Superior temporal gyrus (tissue), 1 donor: ENCODE results near the gene SLC8B1.

ENCODE experiments used
- DNase-seq: peaks from one replicate; pipeline ENCODE4 v3.0.0-alpha.2; 2016; ENCODE audit errors: extremely low spot score

Gene SLC8B1

GRCh38 chr12:113270709-113271009 is 64.2 kb downstream of the SLC8B1 start:
- no peak for DNase-seq

DNA sequence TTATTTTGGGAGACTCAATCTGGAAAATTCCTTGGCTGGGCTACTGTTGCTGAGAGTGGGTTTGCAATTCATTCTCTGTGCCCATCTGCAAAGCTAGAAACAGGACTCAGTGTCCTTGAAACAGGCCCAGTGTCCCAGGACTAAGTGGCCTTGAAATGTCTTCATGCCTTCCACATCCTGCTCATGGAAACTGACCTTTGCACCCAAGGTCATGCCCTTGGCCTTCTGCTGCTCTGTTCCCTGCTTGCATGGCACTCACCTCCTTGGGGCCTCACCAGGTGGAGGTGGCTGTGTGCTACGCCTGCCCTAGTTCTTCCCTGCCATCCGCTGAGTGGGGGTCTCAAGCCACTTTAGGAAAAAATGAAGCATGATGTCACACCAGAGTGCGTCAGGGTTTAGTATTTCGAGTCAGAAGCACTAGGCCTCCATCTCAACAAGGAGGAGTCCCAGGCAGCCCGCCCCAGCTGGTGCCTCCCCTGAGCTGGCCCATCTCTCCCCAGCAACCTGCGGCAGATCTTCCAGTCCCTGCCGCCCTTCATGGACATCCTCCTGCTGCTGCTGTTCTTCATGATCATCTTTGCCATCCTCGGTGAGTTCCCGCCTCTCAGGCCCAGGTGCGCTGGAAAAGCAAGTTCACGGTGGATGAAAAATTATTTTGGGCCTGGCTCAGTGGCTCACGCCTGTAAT is 65.5 kb downstream of the SLC8B1 start:
- no peak for DNase-seq

DNA sequence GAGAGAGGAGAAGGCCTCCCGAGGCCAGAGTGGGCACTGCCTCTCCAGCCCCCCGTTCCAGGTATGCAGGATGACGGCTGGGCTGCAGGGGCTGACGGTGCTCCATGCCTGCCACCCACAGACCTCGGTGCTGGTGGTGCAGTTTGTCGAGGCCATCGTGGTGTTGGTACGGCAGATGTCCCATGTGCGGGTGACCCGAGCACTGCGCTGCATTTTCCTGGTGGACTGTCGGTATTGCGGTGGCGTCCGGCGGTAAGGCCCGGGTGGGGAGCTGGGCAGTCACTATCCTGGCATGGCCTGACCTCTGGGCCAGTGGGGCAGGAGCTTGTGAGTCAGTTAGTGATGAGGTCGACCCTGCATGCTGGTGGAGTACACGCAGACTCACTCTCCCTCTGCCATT is 66.3 kb downstream of the SLC8B1 start:
- DNase-seq = no peak

GRCh38 chr12:113268136-113268535 is 66.8 kb downstream of the SLC8B1 start:
- no peak for DNase-seq

GRCh38 chr12:113267621-113268020 is 67.3 kb downstream of the SLC8B1 start:
- DNase-seq = no peak

DNA sequence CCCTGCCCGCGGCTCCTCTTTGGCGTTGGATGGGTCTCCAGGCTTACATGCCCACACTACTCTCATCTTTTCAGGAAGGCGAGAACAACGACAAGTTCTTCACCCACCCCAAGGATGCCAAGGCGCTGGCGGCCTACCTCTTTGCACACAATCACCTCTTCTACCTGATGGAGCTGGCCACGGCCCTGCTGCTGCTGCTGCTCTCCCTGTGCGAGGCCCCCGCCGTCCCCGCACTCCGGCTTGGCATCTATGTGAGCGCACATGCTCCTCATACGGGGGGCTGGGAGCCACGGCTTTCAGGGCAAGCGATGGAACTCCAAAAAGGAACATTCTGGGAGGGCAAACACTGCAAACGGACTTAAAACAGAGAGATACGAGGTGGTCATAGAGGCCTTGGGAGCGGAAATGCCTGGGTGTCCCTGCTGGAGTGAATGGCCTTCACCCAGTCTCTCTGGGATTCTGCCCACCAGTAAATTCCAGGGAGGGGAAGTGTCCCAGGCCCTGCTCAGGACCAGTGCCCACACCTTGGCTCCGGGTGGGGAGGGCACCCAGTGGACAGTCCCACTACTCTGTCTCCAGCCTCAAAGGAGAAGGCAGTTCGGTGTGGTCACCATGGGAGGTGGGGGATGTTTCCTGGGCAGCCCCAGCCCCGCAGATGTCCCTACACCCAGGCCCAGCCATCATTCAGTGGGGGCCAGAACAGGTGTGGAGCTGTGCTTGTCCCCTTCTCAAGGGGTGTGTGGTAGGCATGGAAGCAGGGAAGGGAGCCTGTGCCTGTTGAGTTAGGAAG is 68.6 kb downstream of the SLC8B1 start:
- no peak for DNase-seq

DNA sequence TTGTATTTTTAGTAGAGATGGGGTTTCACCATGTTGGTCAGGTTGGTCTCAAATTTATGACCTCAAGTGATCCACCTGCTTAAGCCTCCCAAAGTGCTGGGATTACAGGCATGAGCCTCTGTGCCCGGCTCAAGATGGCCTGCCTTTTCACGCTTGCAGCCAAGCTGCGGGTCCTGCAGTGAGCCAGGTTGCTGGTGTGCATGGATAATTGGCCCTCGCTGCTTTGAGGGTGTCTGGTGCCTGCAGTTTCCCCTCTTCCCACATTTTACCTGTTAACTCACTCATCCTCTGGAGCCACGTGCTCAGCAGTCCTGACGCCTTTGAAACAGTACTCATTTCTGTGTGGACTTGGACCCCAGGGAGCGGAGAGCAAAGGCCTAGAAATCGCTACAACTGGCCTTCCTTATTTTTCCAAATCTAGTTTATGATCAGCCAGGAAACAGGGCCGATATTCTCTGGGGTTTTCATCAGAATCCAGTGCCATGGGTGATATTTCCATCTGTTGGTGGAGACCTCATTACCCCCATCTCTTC is 71.4 kb downstream of the SLC8B1 start:
- no peak for DNase-seq

DNA sequence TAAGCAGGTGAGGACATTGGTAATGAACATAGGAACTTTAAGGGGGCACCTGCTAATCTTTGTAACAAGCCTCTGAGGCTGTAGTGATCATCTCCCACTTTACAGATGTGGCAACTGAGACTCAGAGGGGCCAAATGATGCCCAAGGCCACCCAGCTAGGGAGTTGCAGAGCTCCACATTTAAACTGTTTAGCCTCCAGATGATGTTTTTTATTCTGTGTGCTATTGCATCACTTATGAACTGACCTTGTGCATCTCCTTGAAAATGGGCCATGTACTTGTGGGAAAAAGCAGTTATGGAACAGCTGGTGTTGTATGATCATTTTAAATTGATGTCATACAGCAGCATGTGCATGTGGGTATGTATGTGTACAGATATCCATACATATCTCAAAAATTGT is 72.2 kb downstream of the SLC8B1 start:
- no peak for DNase-seq

- DNase-seq = no peak
Observed at GRCh38 chr12:113261847-113262470, 73.0 kb downstream of the SLC8B1 start.

DNA sequence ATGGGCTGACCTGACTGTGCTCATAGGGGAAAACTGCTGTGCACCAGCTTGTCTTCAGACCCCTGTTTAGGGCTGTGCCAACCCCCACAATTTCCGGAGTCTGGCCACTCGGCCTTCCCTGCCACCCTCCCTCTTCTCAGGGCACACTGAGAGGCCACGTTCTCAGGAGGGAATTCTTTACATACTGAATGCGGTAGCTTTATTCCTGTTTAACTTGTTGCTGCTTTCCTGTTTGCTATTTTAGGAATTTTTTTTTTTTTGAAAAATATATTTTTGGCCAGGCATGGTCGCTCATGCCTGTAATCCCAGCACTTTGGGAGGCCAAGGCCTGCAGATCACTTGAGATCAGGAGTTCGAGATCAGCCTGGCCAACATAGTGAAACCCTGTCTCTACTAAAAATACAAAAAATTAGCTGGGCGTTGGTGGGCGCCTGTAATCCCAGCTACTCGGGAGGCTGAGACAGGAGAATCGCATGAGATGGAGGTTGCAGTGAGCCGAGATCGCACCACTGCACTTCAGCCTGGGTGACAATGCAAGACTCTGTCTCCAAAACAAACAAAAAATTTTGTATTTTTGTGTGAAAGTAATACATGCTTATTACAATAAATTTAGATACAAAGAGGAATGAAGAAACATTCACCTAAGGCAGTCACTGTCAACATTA is 74.1 kb downstream of the SLC8B1 start:
- DNase-seq = no peak

- no peak for DNase-seq
Observed at GRCh38 chr12:113260127-113260526, 74.8 kb downstream of the SLC8B1 start.

DNA sequence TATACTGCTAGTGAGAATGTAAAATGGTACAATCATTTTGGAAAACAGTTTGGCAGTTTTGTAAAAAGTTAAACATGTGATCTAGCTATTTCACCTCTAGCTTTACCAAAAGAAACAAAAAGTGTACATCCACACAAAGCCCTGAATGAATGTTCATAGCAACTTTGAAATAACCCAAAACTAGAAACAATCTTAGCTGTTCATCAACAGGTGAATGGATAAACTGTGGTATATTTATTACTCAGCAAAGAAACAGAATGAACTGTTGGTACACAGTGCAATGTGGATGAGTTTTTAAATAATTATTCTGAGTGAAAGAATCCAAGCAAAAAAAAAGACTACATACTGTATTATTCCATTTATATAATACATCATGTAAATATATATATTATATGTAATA is 77.3 kb downstream of the SLC8B1 start:
- no peak for DNase-seq

DNA sequence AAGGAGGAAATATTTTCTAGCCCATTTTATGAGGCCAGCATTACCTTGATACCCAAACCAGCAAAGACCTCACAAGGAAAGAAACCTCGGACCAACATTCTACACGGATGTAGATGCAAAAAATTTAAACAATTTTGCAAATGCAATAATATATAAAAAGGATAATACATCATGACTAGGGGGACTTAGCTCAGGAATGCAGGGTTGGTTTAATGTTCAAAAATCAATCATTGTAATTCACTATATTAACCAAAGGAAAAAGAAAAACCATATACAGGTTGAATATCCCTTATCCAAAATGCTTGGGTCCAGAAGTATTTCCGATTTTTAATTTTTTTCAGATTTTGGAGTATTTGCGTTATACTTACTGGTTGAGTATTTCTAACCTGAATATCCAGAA is 80.6 kb downstream of the SLC8B1 start:
- no peak for DNase-seq

DNA sequence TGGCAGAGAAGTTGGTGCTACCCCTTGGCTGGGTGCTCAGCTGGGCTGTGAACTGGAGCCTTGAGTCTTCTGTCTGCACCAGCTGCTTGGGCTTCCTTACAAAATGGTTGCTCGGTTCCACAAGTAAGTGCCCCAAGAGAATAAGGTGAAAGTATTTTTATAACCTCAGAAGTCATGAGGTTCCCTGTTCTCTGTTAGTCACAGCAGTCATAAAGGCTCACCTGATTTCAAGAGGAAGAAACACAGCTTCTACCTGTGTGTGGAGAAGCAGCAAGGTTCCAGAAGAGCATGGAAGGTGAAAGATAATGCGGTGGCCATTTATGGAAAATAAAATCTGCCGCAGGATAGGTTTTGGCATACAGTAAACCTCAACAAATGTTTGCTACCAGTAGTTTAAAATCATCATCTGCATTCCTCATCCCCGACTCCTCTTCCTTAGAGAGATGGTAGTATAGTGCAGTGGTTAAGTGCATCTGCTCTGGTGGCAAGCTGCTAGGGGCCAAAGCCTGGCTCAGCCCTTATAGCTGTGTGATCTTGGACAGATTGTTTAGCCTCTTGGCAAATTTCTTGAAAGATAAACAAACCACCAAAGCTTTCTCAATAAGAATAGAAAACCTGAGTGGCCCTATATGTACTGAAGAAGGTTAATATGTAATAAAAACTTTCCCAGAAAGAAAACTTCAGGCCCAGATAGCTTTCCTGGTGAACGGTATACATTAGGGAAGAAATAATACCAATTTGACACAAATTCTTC is 81.2 kb downstream of the SLC8B1 start:
- DNase-seq = no peak

DNA sequence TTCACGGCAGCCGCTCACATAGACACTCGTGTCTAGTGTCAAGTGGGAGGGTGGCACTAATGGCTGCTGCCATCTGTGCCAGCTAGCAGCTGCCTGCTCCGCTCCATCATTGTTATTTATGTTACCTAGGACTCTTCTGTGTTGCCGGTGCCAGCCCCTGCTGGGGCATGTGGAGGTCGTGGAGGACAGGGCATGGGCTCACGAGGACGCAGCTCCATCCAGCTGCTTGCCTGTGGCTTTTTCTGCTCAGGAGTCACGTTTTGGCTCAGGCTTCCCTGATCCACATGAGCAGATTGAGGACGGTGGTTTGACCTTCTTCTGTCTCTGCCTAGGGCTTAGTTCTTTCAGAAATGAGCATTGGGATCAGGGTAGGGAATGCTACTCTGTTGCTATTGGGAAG is 82.4 kb downstream of the SLC8B1 start:
- DNase-seq = no peak

DNA sequence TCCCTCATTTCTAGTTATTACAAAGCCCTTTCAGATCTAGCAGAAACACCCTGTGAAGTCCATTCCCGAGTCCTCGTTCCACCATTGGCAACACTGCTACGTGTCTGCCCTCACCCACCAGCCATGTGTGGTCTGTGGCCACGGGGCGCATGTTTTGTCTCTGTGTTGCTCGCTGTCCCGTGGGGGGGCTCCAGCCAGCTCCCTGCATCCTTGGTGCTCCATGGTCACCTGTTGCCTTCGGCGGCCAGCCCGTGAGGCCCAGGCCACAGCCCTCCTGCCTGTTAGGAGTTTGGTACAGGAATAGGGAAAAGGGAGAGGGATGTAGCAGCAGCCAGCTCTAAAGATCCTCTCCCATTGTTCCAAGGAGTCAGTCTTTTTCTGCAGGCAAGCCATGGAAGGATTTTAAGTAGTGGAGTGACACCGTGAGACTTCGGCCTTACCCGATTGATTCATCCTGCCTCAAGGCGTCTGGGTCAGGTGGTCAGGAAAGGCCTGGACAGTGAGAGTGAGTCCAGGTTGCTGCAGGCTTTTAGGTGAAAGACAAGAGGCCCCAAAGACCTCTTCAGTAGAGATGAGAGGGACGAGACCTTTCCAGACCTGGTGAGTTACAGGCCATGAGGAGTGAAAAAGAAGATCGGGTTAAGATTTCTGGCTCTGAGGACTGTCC is 83.4 kb downstream of the SLC8B1 start:
- no peak for DNase-seq

DNA sequence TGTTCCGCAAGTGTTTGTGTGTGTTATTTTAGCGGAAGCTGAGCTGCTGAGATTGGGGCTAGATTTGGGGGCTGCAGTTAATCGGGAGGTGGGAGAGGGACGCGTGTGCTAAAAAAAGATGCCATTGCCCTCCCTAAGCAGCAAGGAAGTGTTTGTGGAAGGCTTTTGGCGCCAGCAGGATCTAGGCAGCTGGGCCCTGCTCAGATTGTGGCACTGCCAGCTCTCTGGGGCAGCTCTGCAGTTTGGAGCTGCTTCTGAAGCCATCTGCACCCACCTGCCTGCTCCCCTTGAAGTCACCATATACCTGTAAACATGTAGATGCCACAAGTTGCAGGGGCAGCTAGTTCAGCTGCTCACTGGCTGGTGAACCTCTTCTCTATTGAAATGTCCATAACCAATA is 84.9 kb downstream of the SLC8B1 start:
- no peak for DNase-seq

GRCh38 chr12:113249546-113249945 is 85.4 kb downstream of the SLC8B1 start:
- DNase-seq = no peak

- DNase-seq = peak; percentile 9
Observed at GRCh38 chr12:113248842-113249435, 86.0 kb downstream of the SLC8B1 start.
